Mammary epithelial cell (primary cell): ENCODE measurements around the gene TMEM115.

Source experiments
- EZH2 ChIP-seq: IDR thresholded peaks from 2 replicates; pipeline ENCODE4 v1.6.1; 2012; ENCODE audit warnings: low read length, inconsistent platforms, borderline replicate concordance
- TF ChIP-seq, protein P1 (sequence below), 2 donors: IDR thresholded peaks in 1 of 2; conservative IDR thresholded peaks in 1 of 2; 2 replicates each; pipeline ENCODE4 v1.5.1; 2011 to 2012; ENCODE audit warnings: inconsistent platforms in 2 of 2, low read length in 2 of 2, mild to moderate bottlenecking in 2 of 2, control low read depth in 1 of 2, low read depth in 1 of 2; ENCODE audit not compliant: insufficient read depth in 1 of 2; ENCODE audit errors: extremely low read depth in 1 of 2

DNA sequence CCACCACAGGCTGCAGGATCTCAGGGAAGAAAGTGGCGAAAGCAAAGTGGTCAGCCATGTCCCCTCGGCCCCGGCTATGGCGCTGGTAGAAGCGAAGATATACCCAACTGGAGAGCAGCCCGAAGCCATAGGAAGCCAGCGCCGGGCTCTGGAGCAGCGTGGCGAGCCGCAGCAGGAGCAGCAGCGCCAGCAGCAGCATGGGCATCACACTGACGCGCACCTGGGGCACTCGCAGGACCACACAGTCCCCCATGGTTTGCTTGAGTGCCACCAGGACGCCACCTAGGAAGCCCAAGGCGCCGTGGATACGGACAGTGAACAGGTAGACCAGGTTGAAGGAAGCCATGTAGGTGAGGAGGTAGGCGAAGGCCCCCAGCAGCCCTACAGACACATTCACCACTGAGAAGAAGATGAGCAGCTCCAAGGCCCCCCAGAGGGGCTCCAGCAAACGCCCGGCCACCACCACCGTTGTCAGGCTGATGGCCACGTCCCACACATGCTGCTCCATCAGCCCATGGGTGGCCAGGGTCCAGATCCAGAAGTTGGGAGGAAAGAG, 888 bp downstream of the TMEM115 start:
- TF ChIP-seq, protein P1, sequence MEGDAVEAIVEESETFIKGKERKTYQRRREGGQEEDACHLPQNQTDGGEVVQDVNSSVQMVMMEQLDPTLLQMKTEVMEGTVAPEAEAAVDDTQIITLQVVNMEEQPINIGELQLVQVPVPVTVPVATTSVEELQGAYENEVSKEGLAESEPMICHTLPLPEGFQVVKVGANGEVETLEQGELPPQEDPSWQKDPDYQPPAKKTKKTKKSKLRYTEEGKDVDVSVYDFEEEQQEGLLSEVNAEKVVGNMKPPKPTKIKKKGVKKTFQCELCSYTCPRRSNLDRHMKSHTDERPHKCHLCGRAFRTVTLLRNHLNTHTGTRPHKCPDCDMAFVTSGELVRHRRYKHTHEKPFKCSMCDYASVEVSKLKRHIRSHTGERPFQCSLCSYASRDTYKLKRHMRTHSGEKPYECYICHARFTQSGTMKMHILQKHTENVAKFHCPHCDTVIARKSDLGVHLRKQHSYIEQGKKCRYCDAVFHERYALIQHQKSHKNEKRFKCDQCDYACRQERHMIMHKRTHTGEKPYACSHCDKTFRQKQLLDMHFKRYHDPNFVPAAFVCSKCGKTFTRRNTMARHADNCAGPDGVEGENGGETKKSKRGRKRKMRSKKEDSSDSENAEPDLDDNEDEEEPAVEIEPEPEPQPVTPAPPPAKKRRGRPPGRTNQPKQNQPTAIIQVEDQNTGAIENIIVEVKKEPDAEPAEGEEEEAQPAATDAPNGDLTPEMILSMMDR (conservative IDR thresholded peaks at IDR 0.05 in 1 of 2, IDR thresholded peaks at IDR 0.05 in 1 of 2; ENCODE audit: extremely low read depth in 1 of 2, insufficient read depth in 1 of 2, low read depth in 1 of 2, low read length in 2 of 2): no peak
- no peak for TF ChIP-seq EZH2
